ENCODE data around the gene BCHE. TPM values are rescaled to one million over a fixed set of nuclear protein-coding genes. Genes with fewer than 3 reads are reported as not detected.
A peak's percentile ranks its signal among the peaks of the same experiment; 100 is the strongest.

The BCHE gene
- 174 TPM for total RNA-seq
- 18.5 TPM for polyA plus RNA-seq

GRCh38 chr3:165837058-165837525 is at the start of gene BCHE:
BCHE (minus strand) TSS chr3:165837423; CDS start chr3:165831033, 6,390 bp downstream.
- WGBS, result 4% methylated on average over 6 of the region's 6 CpGs
- H3K4me3 ChIP-seq (ENCODE audit: low read depth, low read length), result no peak within 1 kb of the TSS
- peak; percentile 59 for DNase-seq (ENCODE audit: extremely low spot score)
- no peaks in the 10 kb centered on the region for H3K36me3 ChIP-seq (ENCODE audit: insufficient read depth)
- no peak within 1 kb of the TSS for H3K27ac ChIP-seq (ENCODE audit: low read depth)
- H3K4me1 ChIP-seq (ENCODE audit: insufficient read depth), result no peaks in the 10 kb centered on the region

GRCh38 chr3:165885558-165886270 is 48.5 kb upstream of the BCHE start:
- WGBS, result 86% methylated on average over 5 of the region's 5 CpGs
- H3K4me3 ChIP-seq (ENCODE audit: low read depth, low read length), result no peak overlapping the region
- no peak for DNase-seq (ENCODE audit: extremely low spot score)
- no peaks in the 10 kb centered on the region for H3K36me3 ChIP-seq (ENCODE audit: insufficient read depth)
- no peaks in the 10 kb centered on the region for H3K4me1 ChIP-seq (ENCODE audit: insufficient read depth)
- H3K27ac ChIP-seq (ENCODE audit: low read depth), result no peak overlapping the region

GRCh38 chr3:165884518-165884917 is 47.3 kb upstream of the BCHE start:
- DNase-seq (ENCODE audit: extremely low spot score), result no peak
- H3K4me3 ChIP-seq (ENCODE audit: low read depth, low read length), result no peak overlapping the region
- H3K36me3 ChIP-seq (ENCODE audit: insufficient read depth), result no peaks in the 10 kb centered on the region
- H3K4me1 ChIP-seq (ENCODE audit: insufficient read depth), result no peaks in the 10 kb centered on the region
- H3K27ac ChIP-seq (ENCODE audit: low read depth), result no peak overlapping the region

GRCh38 chr3:165883863-165884478 is 46.7 kb upstream of the BCHE start:
- Histone ChIP-seq H3K4me3 (ENCODE audit: low read depth, low read length) (peak overlapping the region; percentile 18), H3K36me3 (ENCODE audit: insufficient read depth) (no peaks in the 10 kb centered on the region), H3K27ac (ENCODE audit: low read depth) (no peak overlapping the region), H3K4me1 (ENCODE audit: insufficient read depth) (no peaks in the 10 kb centered on the region)
- 62% methylated on average over 8 of the region's 8 CpGs for WGBS
- DNase-seq (ENCODE audit: extremely low spot score), result no peak

- Histone ChIP-seq H3K4me3 (ENCODE audit: low read depth, low read length) (no peak overlapping the region), H3K4me1 (ENCODE audit: insufficient read depth) (no peaks in the 10 kb centered on the region), H3K27ac (ENCODE audit: low read depth) (no peak overlapping the region), H3K36me3 (ENCODE audit: insufficient read depth) (no peaks in the 10 kb centered on the region)
- DNase-seq (ENCODE audit: extremely low spot score), result no peak
- 98% methylated on average over 2 of the region's 2 CpGs for WGBS
Observed at GRCh38 chr3:165883117-165883516, 45.9 kb upstream of the BCHE start.

- Histone ChIP-seq H3K27ac (ENCODE audit: low read depth) (no peak overlapping the region), H3K4me3 (ENCODE audit: low read depth, low read length) (no peak overlapping the region), H3K36me3 (ENCODE audit: insufficient read depth) (no peaks in the 10 kb centered on the region), H3K4me1 (ENCODE audit: insufficient read depth) (no peaks in the 10 kb centered on the region)
- no peak for DNase-seq (ENCODE audit: extremely low spot score)
- WGBS, result 57% methylated on average over 6 of the region's 6 CpGs
Observed at GRCh38 chr3:165875644-165876043, 38.4 kb upstream of the BCHE start.

GRCh38 chr3:165874663-165875489 is 37.7 kb upstream of the BCHE start:
- no peak overlapping the region for H3K4me3 ChIP-seq (ENCODE audit: low read depth, low read length)
- H3K36me3 ChIP-seq (ENCODE audit: insufficient read depth), result no peaks in the 10 kb centered on the region
- no peak for DNase-seq (ENCODE audit: extremely low spot score)
- H3K27ac ChIP-seq (ENCODE audit: low read depth), result no peak overlapping the region
- whole genome bisulfite sequencing, result 91% methylated on average over 18 of the region's 18 CpGs
- no peaks in the 10 kb centered on the region for H3K4me1 ChIP-seq (ENCODE audit: insufficient read depth)

- no peaks in the 10 kb centered on the region for H3K4me1 ChIP-seq (ENCODE audit: insufficient read depth)
- H3K4me3 ChIP-seq (ENCODE audit: low read depth, low read length), result no peak overlapping the region
- 93% methylated on average over 5 of the region's 5 CpGs for WGBS
- no peak for DNase-seq (ENCODE audit: extremely low spot score)
- no peak overlapping the region for H3K27ac ChIP-seq (ENCODE audit: low read depth)
- no peaks in the 10 kb centered on the region for H3K36me3 ChIP-seq (ENCODE audit: insufficient read depth)
Observed at GRCh38 chr3:165868088-165868487, 30.9 kb upstream of the BCHE start.

GRCh38 chr3:165859061-165859460 is 21.8 kb upstream of the BCHE start:
- Histone ChIP-seq H3K4me1 (ENCODE audit: insufficient read depth) (no peaks in the 10 kb centered on the region), H3K36me3 (ENCODE audit: insufficient read depth) (no peaks in the 10 kb centered on the region), H3K4me3 (ENCODE audit: low read depth, low read length) (no peak overlapping the region), H3K27ac (ENCODE audit: low read depth) (no peak overlapping the region)
- DNase-seq (ENCODE audit: extremely low spot score), result no peak
- 73% methylated on average over 1 of the region's 1 CpG for WGBS

- Histone ChIP-seq H3K4me3 (ENCODE audit: low read depth, low read length) (no peak overlapping the region), H3K27ac (ENCODE audit: low read depth) (no peak overlapping the region), H3K36me3 (ENCODE audit: insufficient read depth) (no peaks in the 10 kb centered on the region), H3K4me1 (ENCODE audit: insufficient read depth) (no peaks in the 10 kb centered on the region)
- no peak for DNase-seq (ENCODE audit: extremely low spot score)
Observed at GRCh38 chr3:165855581-165855980, 18.4 kb upstream of the BCHE start.

- no peak for DNase-seq (ENCODE audit: extremely low spot score)
- Histone ChIP-seq H3K4me1 (ENCODE audit: insufficient read depth) (no peaks in the 10 kb centered on the region), H3K36me3 (ENCODE audit: insufficient read depth) (no peaks in the 10 kb centered on the region), H3K4me3 (ENCODE audit: low read depth, low read length) (no peak overlapping the region), H3K27ac (ENCODE audit: low read depth) (no peak overlapping the region)
- WGBS, result 78% methylated on average over 1 of the region's 1 CpG
Observed at GRCh38 chr3:165854696-165855095, 17.5 kb upstream of the BCHE start.

GRCh38 chr3:165852711-165853110 is 15.5 kb upstream of the BCHE start:
- DNase-seq (ENCODE audit: extremely low spot score), result no peak
- Histone ChIP-seq H3K4me3 (ENCODE audit: low read depth, low read length) (no peak overlapping the region), H3K4me1 (ENCODE audit: insufficient read depth) (no peaks in the 10 kb centered on the region), H3K27ac (ENCODE audit: low read depth) (no peak overlapping the region), H3K36me3 (ENCODE audit: insufficient read depth) (no peaks in the 10 kb centered on the region)

- 26% methylated on average over 2 of the region's 2 CpGs for WGBS
- Histone ChIP-seq H3K4me3 (ENCODE audit: low read depth, low read length) (no peak overlapping the region), H3K27ac (ENCODE audit: low read depth) (no peak overlapping the region), H3K36me3 (ENCODE audit: insufficient read depth) (no peaks in the 10 kb centered on the region), H3K4me1 (ENCODE audit: insufficient read depth) (no peaks in the 10 kb centered on the region)
- no peak for DNase-seq (ENCODE audit: extremely low spot score)
Observed at GRCh38 chr3:165852191-165852590, 15.0 kb upstream of the BCHE start.

GRCh38 chr3:165846056-165846455 is 8.8 kb upstream of the BCHE start:
- no peaks in the 10 kb centered on the region for H3K4me1 ChIP-seq (ENCODE audit: insufficient read depth)
- no peaks in the 10 kb centered on the region for H3K36me3 ChIP-seq (ENCODE audit: insufficient read depth)
- WGBS, result 97% methylated on average over 6 of the region's 6 CpGs
- no peak overlapping the region for H3K27ac ChIP-seq (ENCODE audit: low read depth)
- H3K4me3 ChIP-seq (ENCODE audit: low read depth, low read length), result no peak overlapping the region
- no peak for DNase-seq (ENCODE audit: extremely low spot score)

Measured in urinary bladder (tissue), 4 donors.